ENCODE data around the gene C6orf62. TPM values are rescaled to one million over a fixed set of nuclear protein-coding genes. Genes with fewer than 3 reads are reported as not detected.
"Not testable (repeated sequence)": the region's sequence is repeated elsewhere in the genome, so short reads cannot be mapped to it uniquely, and the experiment has no call there.

The C6orf62 gene
- total RNA-seq, 2 experiments from 2014 or later: 103 to 106 TPM

DNA sequence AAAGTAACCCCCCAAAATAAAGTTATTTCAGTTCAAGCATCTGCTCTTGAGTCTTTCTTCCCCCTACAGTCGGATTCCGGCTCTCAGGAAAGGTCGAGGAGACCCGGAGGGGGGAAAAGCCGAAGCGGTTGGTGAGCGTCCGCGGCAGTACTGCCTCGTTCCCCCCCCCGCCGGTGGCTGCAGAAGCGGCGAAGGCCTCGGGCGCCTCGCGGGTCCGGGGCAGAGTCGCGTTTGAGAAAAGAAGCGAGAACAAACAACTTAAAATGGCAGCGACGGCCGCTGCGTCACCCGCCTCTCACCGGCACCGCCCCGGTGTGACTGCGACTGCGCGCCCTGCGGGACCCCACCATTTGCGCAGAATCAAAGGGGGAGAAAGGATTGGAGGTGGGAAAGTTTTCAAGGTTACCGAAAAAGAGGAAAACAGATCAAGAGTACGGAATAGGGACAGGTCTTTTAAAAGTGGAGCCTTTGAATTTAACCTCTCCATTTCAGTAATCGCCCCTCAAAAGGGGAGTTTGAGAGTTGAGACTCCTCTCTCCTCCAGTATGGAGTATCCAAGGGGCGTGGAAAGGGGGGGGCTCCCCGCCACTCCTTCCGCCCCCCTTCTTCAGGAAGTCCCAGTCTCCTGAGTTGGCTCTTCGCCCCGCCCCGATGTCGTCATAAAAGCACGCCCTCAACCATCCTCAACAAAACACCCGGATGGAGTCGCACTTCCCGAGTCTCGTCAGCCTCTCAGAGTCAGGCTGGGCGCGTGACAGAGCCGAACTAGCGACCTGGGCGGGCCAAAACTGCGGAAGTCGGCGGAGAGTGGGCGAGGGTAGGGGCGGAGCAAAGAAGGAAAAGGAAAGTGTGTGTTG is 1.9 kb upstream of the C6orf62 start:
- peaks cover 46% of the 10 kb centered on the region for H3K36me3 Mint-ChIP-seq (ENCODE audit: low read depth)
- no peaks in the 10 kb centered on the region for H3K27me3 Mint-ChIP-seq
- CTCF ChIA-PET: interaction anchor here (1.5 to 1.9 kb wide), 3 partner anchors 22 to 46 kb away, joined by 5 to 6 read pairs (median 5); no protein-coding TSS in a partner anchor
- POLR2A ChIA-PET: interaction anchor here (1.0 to 2.8 kb wide), 6 partner anchors 17 to 56 kb away, joined by 3 to 12 read pairs (median 7); partner anchors contain the start of gene GMNN
- peaks cover 28% of the 10 kb centered on the region for H3K4me1 Mint-ChIP-seq (ENCODE audit: low read depth)
- no peaks in the 10 kb centered on the region for H3K9me3 Mint-ChIP-seq
- peak overlapping the region; percentile 94 for H3K27ac Mint-ChIP-seq
- peak overlapping the region; percentile 98 for H3K4me3 Mint-ChIP-seq
- intact Hi-C loops (cut with micrococcal nuclease): loop anchor here (1.0 to 5.0 kb wide), 2 partner anchors 22 to 46 kb away; no protein-coding TSS in a partner anchor
- ATAC-seq (peak; percentile 86), DNase-seq (peak; percentile 100)
- TF ChIP-seq, protein P1, sequence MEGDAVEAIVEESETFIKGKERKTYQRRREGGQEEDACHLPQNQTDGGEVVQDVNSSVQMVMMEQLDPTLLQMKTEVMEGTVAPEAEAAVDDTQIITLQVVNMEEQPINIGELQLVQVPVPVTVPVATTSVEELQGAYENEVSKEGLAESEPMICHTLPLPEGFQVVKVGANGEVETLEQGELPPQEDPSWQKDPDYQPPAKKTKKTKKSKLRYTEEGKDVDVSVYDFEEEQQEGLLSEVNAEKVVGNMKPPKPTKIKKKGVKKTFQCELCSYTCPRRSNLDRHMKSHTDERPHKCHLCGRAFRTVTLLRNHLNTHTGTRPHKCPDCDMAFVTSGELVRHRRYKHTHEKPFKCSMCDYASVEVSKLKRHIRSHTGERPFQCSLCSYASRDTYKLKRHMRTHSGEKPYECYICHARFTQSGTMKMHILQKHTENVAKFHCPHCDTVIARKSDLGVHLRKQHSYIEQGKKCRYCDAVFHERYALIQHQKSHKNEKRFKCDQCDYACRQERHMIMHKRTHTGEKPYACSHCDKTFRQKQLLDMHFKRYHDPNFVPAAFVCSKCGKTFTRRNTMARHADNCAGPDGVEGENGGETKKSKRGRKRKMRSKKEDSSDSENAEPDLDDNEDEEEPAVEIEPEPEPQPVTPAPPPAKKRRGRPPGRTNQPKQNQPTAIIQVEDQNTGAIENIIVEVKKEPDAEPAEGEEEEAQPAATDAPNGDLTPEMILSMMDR (IDR thresholded peaks at IDR 0.05): no peak

DNA sequence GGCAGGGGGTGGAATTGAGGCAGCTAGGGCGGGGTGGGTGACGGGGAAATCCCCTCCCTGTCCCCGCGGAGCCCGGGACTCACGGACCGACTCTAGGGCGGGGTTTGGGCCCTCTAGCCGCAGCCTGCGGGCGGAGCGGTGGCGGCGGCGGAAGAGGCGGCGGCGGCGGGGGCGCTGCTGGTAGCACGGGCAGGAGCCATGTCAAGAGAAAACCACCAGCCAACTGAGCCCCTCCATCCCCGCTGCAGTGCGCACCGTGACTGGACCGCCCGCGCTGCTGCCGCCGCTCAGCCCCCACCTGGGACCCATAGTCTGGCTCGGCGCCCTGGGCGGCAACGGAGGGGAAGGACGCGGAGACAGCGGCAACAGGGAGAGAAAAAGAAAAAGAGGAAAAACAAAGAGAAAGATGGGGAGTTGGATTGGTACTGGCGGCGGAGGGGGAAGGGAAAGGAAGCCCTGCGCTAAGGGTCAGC is 1.2 kb upstream of the C6orf62 start:
- Mint-ChIP-seq H3K9me3 (no peaks in the 10 kb centered on the region), H3K27me3 (no peaks in the 10 kb centered on the region), H3K27ac (peak overlapping the region; percentile 94), H3K36me3 (ENCODE audit: low read depth) (peaks cover 53% of the 10 kb centered on the region), H3K4me3 (peak overlapping the region; percentile 98), H3K4me1 (ENCODE audit: low read depth) (peaks cover 35% of the 10 kb centered on the region)
- intact Hi-C loops (cut with micrococcal nuclease): loop anchor here (5.0 kb wide), 1 partner anchor 47 kb away; no protein-coding TSS in a partner anchor
- TF ChIP-seq, protein P1 (IDR thresholded peaks at IDR 0.05): no peak
- DNase-seq: peak; percentile 76
- POLR2A ChIA-PET: interaction anchor here (2.8 to 3.2 kb wide), 2 partner anchors 11 to 55 kb away, joined by 10 to 22 read pairs; no protein-coding TSS in a partner anchor
- ATAC-seq: peak; percentile 4
- CTCF ChIA-PET: interaction anchor here (1.9 kb wide), 1 partner anchor 47 kb away, joined by 6 read pairs; no protein-coding TSS in a partner anchor

DNA sequence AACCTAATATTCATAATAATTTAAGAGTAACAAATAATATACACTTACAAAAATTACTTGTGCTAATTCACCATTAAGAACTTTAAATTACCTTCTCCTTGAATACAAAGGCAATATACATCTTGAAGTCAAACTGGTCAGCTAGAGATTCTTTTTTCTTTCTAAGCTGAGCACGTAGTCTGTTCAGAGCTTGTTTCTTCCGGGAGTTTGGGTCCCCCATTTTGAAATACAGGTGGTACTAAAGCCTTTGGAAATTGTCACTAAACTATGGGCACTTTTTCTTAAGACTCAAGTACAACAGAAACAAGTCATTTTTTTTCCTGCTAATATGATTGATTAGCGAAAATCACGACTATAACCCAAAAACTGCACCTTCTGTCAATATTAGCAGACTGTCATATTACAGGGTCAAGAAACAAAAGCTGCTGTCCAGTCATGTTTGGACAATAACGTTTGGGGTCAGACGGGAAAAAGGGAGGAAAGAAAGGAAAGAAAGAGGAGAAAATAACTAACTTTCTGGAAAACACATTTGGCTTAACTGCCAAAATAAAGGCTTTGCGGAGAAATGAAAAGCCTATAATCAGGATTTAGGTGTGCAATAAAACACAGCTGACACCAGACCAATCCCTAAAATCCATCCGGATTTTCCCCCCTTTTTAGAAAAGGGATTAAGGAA is 367 bp downstream of the C6orf62 start:
- DNase-seq: no peak
- no peaks in the 10 kb centered on the region for H3K27me3 Mint-ChIP-seq
- H3K4me3 Mint-ChIP-seq: peak overlapping the region; percentile 98

DNA sequence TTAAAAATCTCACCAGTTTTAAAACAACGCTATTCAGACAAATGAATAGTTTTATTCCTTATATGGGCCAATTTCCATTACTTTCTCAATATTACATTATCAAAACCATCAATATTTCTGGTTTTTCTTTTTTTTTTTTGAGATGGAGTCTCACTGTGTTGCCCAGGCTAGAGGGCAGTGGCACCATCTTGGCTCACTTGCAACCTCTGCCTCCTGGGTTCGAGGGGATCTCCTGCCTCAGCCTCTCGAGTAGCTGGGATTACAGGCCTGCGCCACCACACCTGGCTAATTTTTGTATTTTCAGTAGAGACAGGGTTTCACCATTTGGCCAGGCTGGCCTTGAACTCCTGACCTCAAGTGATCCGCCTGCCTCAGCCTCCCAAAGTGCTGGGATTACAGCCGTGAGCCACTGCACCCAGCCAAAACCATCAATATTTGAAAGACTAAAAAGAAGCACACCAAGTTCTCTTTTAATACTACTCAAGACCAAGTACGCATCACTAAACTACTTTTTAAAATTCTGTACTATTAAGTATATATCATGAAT is 2.3 kb downstream of the C6orf62 start:
- ChIA-PET POLR2A (interaction anchor here (2.5 kb wide), 1 partner anchor 14 kb away, joined by 12 read pairs; no protein-coding TSS in a partner anchor), CTCF (interaction anchor here (1.7 to 1.9 kb wide), 3 partner anchors 8 to 26 kb away, joined by 4 to 8 read pairs (median 6); no protein-coding TSS in a partner anchor)
- peaks cover 50% of the 10 kb centered on the region for H3K4me1 Mint-ChIP-seq (ENCODE audit: low read depth)
- H3K36me3 Mint-ChIP-seq (ENCODE audit: low read depth): peaks cover 77% of the 10 kb centered on the region
- DNase-seq, ATAC-seq, H3K27me3 Mint-ChIP-seq, H3K9me3 Mint-ChIP-seq: not testable (repeated sequence)
- H3K27ac Mint-ChIP-seq: peak overlapping the region; percentile 94
- intact Hi-C loops (cut with micrococcal nuclease): loop anchor here (5.0 kb wide), 1 partner anchor 301 kb away; no protein-coding TSS in a partner anchor
- peak overlapping the region; percentile 98 for H3K4me3 Mint-ChIP-seq

More for the DNA sequence above, 367 bp downstream of the C6orf62 start:
- intact Hi-C loops (cut with micrococcal nuclease): loop anchor here (5.0 kb wide), 1 partner anchor 299 kb away; no protein-coding TSS in a partner anchor
- H3K27ac Mint-ChIP-seq: peak overlapping the region; percentile 94
- no peaks in the 10 kb centered on the region for H3K9me3 Mint-ChIP-seq
- H3K4me1 Mint-ChIP-seq (ENCODE audit: low read depth): peaks cover 47% of the 10 kb centered on the region
- H3K36me3 Mint-ChIP-seq (ENCODE audit: low read depth): peaks cover 66% of the 10 kb centered on the region
- ChIA-PET CTCF (interaction anchor here (0.9 to 1.9 kb wide), 10 partner anchors 10 to 299 kb away, joined by 3 to 8 read pairs (median 4); no protein-coding TSS in a partner anchor), POLR2A (interaction anchor here (0.7 to 3.2 kb wide), 10 partner anchors 9 to 420 kb away, joined by 3 to 22 read pairs (median 4); partner anchors contain the start of gene GMNN)
- no peak for ATAC-seq
- TF ChIP-seq, protein P1 (IDR thresholded peaks at IDR 0.05): no peak

Measured in activated CD8-positive, alpha-beta T cell treated with anti-CD3 and anti-CD28 coated beads for 36 hours (primary cell).